Left ventricle myocardium inferior (tissue), 1 donor: Measurements from ENCODE around the gene PAPSS1. TPM values are rescaled to one million over a fixed set of nuclear protein-coding genes. Genes with fewer than 3 reads are reported as not detected.

ENCODE experiments used
- DNase-seq: peaks from one replicate; pipeline ENCODE4 v3.0.0-alpha.2; 2020
- H3K27ac ChIP-seq: fragments of 200-600 bp; replicated peaks from 2 replicates; pipeline ENCODE4 v1.8.0; 2021
- H3K27me3 ChIP-seq: fragments of 200-600 bp; 2 replicates; pipeline ENCODE4 v1.8.0; 2021; ENCODE audit warnings: low read depth
- H3K36me3 ChIP-seq: fragments of 200-600 bp; 2 replicates; pipeline ENCODE4 v1.8.0; 2021
- H3K4me1 ChIP-seq: fragments of 200-600 bp; 2 replicates; pipeline ENCODE4 v1.8.0; 2021
- H3K4me3 ChIP-seq: fragments of 200-600 bp; 2 replicates; pipeline ENCODE4 v1.8.0; 2021; ENCODE audit warnings: mild to moderate bottlenecking, moderate library complexity
- H3K9me3 ChIP-seq: fragments of 200-600 bp; replicated peaks from 2 replicates; pipeline ENCODE4 v1.8.0; 2021
- intact Hi-C: fragments of 100-400 bp; cut with micrococcal nuclease; formaldehyde crosslinking; loops from one replicate; pipeline ENCODE4 v1.11.0; 2022
- total RNA-seq: library from RNA; stranded (reverse); fragmentation: NEBNext Ultra II Directional; extraction: Animal tissue kit (Norgen Biotek cat#: 25700); gene quantifications from one replicate; pipeline ENCODE4 v1.2.1, GENCODE V29; 2021
- TF ChIP-seq, protein P1 (sequence below): fragments of 200-600 bp; IDR thresholded peaks from 2 replicates; pipeline ENCODE4 v1.8.0; 2021; ENCODE audit warnings: antibody characterized with exemption, mild to moderate bottlenecking, borderline replicate concordance
- donor health status: DM: no; HTN: yes; CAD: no; lungs with severe emphysema.

The PAPSS1 gene
- total RNA-seq, 1 donor from 2014 or later, result 10.0 TPM

DNA sequence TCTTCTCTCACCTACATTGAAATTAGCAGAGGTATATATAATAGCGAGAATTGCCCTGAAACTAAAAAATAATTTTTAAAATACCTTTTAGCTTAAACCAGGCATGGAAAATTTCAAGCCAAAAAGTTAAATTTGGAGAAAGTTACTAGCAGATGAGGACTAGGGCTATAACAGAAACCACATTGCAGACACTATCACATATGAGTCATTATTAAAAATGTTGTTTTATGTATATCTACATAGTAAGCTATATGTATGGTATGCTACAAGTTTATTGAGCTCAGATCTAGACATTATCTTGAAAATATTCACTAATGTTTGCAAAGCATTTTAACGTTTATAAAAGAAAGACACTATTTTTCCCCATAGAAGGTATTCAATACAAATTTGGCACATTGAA, 147.8 kb downstream of the PAPSS1 start:
- Histone ChIP-seq H3K36me3 (no peaks in the 10 kb centered on the region), H3K27me3 (no peaks in the 10 kb centered on the region), H3K9me3 (peaks cover 25% of the 10 kb centered on the region), H3K27ac (no peak overlapping the region), H3K4me3 (no peak overlapping the region), H3K4me1 (no peaks in the 10 kb centered on the region)
- TF ChIP-seq, protein P1, sequence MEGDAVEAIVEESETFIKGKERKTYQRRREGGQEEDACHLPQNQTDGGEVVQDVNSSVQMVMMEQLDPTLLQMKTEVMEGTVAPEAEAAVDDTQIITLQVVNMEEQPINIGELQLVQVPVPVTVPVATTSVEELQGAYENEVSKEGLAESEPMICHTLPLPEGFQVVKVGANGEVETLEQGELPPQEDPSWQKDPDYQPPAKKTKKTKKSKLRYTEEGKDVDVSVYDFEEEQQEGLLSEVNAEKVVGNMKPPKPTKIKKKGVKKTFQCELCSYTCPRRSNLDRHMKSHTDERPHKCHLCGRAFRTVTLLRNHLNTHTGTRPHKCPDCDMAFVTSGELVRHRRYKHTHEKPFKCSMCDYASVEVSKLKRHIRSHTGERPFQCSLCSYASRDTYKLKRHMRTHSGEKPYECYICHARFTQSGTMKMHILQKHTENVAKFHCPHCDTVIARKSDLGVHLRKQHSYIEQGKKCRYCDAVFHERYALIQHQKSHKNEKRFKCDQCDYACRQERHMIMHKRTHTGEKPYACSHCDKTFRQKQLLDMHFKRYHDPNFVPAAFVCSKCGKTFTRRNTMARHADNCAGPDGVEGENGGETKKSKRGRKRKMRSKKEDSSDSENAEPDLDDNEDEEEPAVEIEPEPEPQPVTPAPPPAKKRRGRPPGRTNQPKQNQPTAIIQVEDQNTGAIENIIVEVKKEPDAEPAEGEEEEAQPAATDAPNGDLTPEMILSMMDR, result no peak
- intact Hi-C loops, result no loop called here
- no peak for DNase-seq

DNA sequence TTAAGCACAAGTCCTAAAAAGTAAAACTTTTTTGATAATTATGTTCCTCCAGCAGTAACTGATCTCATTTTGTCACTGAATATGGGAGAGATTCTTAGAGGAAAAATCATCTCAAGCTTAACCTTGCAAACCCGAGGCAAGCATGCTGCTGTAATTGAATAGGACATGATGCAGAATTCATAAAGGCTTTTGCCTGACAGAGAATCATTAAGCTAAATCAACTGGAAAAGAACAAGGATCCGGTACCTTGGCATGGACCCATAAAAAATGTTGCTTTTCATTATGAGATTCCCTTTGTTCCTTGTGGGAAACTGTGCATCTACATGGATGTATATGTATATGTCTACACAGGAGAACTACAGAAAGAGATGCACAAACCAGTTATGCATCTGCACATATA, 149.1 kb downstream of the PAPSS1 start:
- TF ChIP-seq, protein P1, result no peak

DNA sequence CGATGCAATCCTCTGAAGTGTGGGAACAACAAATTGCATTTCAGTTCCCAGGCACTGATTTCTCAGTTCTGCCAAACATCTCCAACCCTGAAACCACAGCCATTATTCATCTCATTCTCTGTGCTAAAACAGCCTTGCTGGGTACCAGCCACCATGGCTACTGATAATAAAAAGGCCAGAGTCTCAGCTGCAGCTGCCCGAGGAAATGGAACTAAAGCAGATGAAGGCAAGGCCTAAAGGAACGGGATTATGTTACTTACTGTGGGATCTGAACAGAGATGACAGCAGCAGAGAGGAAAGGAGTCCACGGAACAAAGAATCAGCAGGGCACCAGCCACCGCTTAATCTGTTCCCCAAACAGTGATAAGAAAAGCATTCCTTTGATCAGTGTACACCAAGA, 155.7 kb downstream of the PAPSS1 start:
- H3K27ac ChIP-seq, result no peak overlapping the region
- no peak overlapping the region for H3K4me3 ChIP-seq
- peaks cover 54% of the 10 kb centered on the region for H3K9me3 ChIP-seq
- H3K4me1 ChIP-seq, result no peaks in the 10 kb centered on the region
- H3K27me3 ChIP-seq, result no peaks in the 10 kb centered on the region
- no peaks in the 10 kb centered on the region for H3K36me3 ChIP-seq
- intact Hi-C loops, result no loop called here
- DNase-seq, result no peak
- TF ChIP-seq, protein P1, result no peak

More for the DNA sequence above, 149.1 kb downstream of the PAPSS1 start:
- Histone ChIP-seq H3K9me3 (peaks cover 38% of the 10 kb centered on the region), H3K4me1 (no peaks in the 10 kb centered on the region), H3K36me3 (no peaks in the 10 kb centered on the region), H3K27ac (no peak overlapping the region), H3K27me3 (no peaks in the 10 kb centered on the region), H3K4me3 (no peak overlapping the region)
- intact Hi-C loops, result no loop called here
- DNase-seq, result no peak

Other genes with a start within 250 kb of the PAPSS1 start
- gene SGMS2, start 104.7 kb upstream of the PAPSS1 start, total RNA-seq, result 21.4 TPM
- gene CYP2U1, start 211.3 kb upstream of the PAPSS1 start, total RNA-seq, result 9.4 TPM